ENCODE measurements around the gene PDGFRB.

DNA sequence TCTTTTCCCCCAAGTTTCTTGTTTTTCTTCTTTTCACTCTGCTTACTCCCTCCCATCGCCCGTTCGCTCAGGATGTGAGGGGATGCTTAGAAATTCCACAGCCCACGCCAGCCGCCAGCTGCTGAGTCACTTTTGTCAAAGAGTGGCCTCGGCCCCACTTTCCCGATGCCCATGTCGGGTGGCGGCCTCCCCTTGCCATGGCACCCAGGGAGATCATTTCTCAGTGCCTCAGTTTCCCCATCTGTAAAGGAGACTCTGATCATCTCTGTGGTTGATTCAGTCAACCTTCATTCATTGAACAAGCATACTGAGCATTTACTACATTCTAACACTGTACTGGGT, 353 bp upstream of the PDGFRB start:
- no peak for TF ChIP-seq POLR2A (IDR thresholded peaks at IDR 0.05)
- TF ChIP-seq, protein P1, sequence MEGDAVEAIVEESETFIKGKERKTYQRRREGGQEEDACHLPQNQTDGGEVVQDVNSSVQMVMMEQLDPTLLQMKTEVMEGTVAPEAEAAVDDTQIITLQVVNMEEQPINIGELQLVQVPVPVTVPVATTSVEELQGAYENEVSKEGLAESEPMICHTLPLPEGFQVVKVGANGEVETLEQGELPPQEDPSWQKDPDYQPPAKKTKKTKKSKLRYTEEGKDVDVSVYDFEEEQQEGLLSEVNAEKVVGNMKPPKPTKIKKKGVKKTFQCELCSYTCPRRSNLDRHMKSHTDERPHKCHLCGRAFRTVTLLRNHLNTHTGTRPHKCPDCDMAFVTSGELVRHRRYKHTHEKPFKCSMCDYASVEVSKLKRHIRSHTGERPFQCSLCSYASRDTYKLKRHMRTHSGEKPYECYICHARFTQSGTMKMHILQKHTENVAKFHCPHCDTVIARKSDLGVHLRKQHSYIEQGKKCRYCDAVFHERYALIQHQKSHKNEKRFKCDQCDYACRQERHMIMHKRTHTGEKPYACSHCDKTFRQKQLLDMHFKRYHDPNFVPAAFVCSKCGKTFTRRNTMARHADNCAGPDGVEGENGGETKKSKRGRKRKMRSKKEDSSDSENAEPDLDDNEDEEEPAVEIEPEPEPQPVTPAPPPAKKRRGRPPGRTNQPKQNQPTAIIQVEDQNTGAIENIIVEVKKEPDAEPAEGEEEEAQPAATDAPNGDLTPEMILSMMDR (IDR thresholded peaks at IDR 0.05), result no peak
